Liver (tissue), 9 donors: ENCODE measurements around the gene SLC22A5. TPM values are rescaled to one million over a fixed set of nuclear protein-coding genes. Genes with fewer than 3 reads are reported as not detected.

Experiments used
- DNase-seq: peaks from one replicate; pipeline ENCODE4 v3.0.0-alpha.2; 2017; ENCODE audit warnings: low spot score
- H3K27ac ChIP-seq, 2 donors: one replicate each; pipeline ENCODE4 v1.7.0; 2013; ENCODE audit warnings: inconsistent platforms in 2 of 2, low read length in 2 of 2, control low read depth in 1 of 2, low read depth in 1 of 2, mild to moderate bottlenecking in 1 of 2
- H3K27me3 ChIP-seq, 4 donors: one replicate each; pipeline versions ENCODE4 v1.6.1 to v1.7.0; 2013; ENCODE audit warnings: low read length in 3 of 4, inconsistent platforms in 1 of 4, mild to moderate bottlenecking in 1 of 4, moderate library complexity in 1 of 4; ENCODE audit not compliant: control insufficient read depth in 4 of 4, insufficient read depth in 4 of 4
- H3K36me3 ChIP-seq, 4 donors: one replicate each; pipeline versions ENCODE4 v1.6.1 to v1.7.0; 2013; ENCODE audit warnings: low read length in 3 of 4, mild to moderate bottlenecking in 3 of 4, low read depth in 1 of 4, moderate library complexity in 1 of 4; ENCODE audit not compliant: control insufficient read depth in 4 of 4, insufficient read depth in 3 of 4
- H3K4me1 ChIP-seq, 4 donors: one replicate each; pipeline versions ENCODE4 v1.6.1 to v1.7.0; 2013; ENCODE audit warnings: low read length in 3 of 4, mild to moderate bottlenecking in 3 of 4, moderate library complexity in 1 of 4; ENCODE audit not compliant: control insufficient read depth in 4 of 4, insufficient read depth in 4 of 4
- H3K4me3 ChIP-seq, 3 donors: one replicate each; pipeline versions ENCODE4 v1.6.1 to v1.7.0; 2013; ENCODE audit warnings: low read length in 3 of 3, control low read depth in 1 of 3, low read depth in 1 of 3, mild to moderate bottlenecking in 1 of 3
- H3K9ac ChIP-seq, 2 donors: one replicate each; pipeline ENCODE4 v1.7.0; 2013; ENCODE audit warnings: low read length in 2 of 2, mild to moderate bottlenecking in 2 of 2, moderate library complexity in 2 of 2, control low read depth in 1 of 2, low read depth in 1 of 2
- H3K9me3 ChIP-seq, 4 donors: one replicate each; pipeline versions ENCODE4 v1.6.1 to v1.7.0; 2013; ENCODE audit warnings: low read length in 3 of 4; ENCODE audit not compliant: control insufficient read depth in 4 of 4
- ATF3 ChIP-seq: IDR thresholded peaks from 2 replicates; pipeline ENCODE4 v1.6.1; 2016; ENCODE audit warnings: antibody characterized with exemption
- CTCF ChIP-seq: fragments of 150-350 bp; IDR thresholded peaks from 2 replicates; pipeline ENCODE4 v1.5.1; 2017; ENCODE audit warnings: improper control_type of control experiment, low read depth, low read length; ENCODE audit not compliant: missing input control
- EGR1 ChIP-seq, 2 donors: IDR thresholded peaks; 2 replicates each; pipeline ENCODE4 v1.6.1; 2016 to 2018; ENCODE audit warnings: antibody characterized with exemption in 2 of 2, low read depth in 2 of 2
- FOXA1 ChIP-seq: IDR thresholded peaks from 2 replicates; pipeline ENCODE4 v1.6.1; 2016; ENCODE audit warnings: antibody characterized with exemption
- FOXA2 ChIP-seq: IDR thresholded peaks from 2 replicates; pipeline ENCODE4 v1.6.1; 2016; ENCODE audit warnings: antibody characterized with exemption
- HNF4A ChIP-seq, 2 donors: conservative IDR thresholded peaks; 2 replicates each; pipeline ENCODE4 v1.6.1; 2016; ENCODE audit warnings: antibody characterized with exemption in 2 of 2, mild to moderate bottlenecking in 2 of 2
- HNF4G ChIP-seq: IDR thresholded peaks from 2 replicates; pipeline ENCODE4 v1.6.1; 2016; ENCODE audit warnings: antibody characterized with exemption
- JUND ChIP-seq, 2 donors: IDR thresholded peaks; 2 replicates each; pipeline ENCODE4 v1.6.1; 2016; ENCODE audit warnings: antibody characterized with exemption in 2 of 2
- MAX ChIP-seq: IDR thresholded peaks from 2 replicates; pipeline ENCODE4 v1.6.1; 2016; ENCODE audit warnings: antibody characterized with exemption
- RAD21 ChIP-seq, 2 donors: IDR thresholded peaks; 2 replicates each; pipeline ENCODE4 v1.6.1; 2016; ENCODE audit warnings: antibody characterized with exemption in 2 of 2, mild to moderate bottlenecking in 2 of 2
- REST ChIP-seq: IDR thresholded peaks from 2 replicates; pipeline ENCODE4 v1.6.1; 2016; ENCODE audit warnings: antibody characterized with exemption, mild to moderate bottlenecking
- RXRA ChIP-seq, 2 donors: IDR thresholded peaks; 2 replicates each; pipeline ENCODE4 v1.6.1; 2017 to 2018; ENCODE audit warnings: antibody characterized with exemption in 2 of 2, mild to moderate bottlenecking in 1 of 2
- SP1 ChIP-seq: IDR thresholded peaks from 2 replicates; pipeline ENCODE4 v1.6.1; 2018; ENCODE audit warnings: antibody characterized with exemption, mild to moderate bottlenecking
- TAF1 ChIP-seq: conservative IDR thresholded peaks from 2 replicates; pipeline ENCODE4 v1.6.1; 2016; ENCODE audit warnings: antibody characterized with exemption, mild to moderate bottlenecking
- YY1 ChIP-seq: IDR thresholded peaks from 2 replicates; pipeline ENCODE4 v1.6.1; 2016; ENCODE audit warnings: antibody characterized with exemption, mild to moderate bottlenecking
- ZBTB33 ChIP-seq: IDR thresholded peaks from 2 replicates; pipeline ENCODE4 v1.6.1; 2016; ENCODE audit warnings: antibody characterized with exemption
- WGBS: extraction: QIAGEN DNeasy Blood & Tissue Kit; methylation state at CpG from one replicate; pipeline ENCODE4 v1.1.7; 2013; 5-methylcytosine and 5-hydroxymethylcytosine counted together
- polyA plus RNA-seq, 2 donors: library from polyadenylated mRNA; stranded (reverse) in 1 of 2; unstranded in 1 of 2; fragments of 200-250 nt in 1 of 2; fragments of >200 nt in 1 of 2; fragmentation: Nextera tagmentation in 1 of 2; extraction: Ambion mirVana in 1 of 2; gene quantifications; one replicate each; pipeline versions ENCODE4 v1.2.1 to v1.2.3, GENCODE V29; 2013 to 2015
- total RNA-seq, 2 donors: library from RNA; depleted of rRNA; stranded (reverse); fragments of >200 nt; gene quantifications; one replicate each; pipeline ENCODE4 v1.2.3, GENCODE V29; 2014
- donor health status: healthy.
- donor health status: healthy.
- donor health status: healthy.
- donor health status: healthy.
- donor health status: healthy.

The SLC22A5 gene
- total and polyA plus RNA-seq, 4 donors = 3.4 to 12.7 (median 8.5) TPM

DNA sequence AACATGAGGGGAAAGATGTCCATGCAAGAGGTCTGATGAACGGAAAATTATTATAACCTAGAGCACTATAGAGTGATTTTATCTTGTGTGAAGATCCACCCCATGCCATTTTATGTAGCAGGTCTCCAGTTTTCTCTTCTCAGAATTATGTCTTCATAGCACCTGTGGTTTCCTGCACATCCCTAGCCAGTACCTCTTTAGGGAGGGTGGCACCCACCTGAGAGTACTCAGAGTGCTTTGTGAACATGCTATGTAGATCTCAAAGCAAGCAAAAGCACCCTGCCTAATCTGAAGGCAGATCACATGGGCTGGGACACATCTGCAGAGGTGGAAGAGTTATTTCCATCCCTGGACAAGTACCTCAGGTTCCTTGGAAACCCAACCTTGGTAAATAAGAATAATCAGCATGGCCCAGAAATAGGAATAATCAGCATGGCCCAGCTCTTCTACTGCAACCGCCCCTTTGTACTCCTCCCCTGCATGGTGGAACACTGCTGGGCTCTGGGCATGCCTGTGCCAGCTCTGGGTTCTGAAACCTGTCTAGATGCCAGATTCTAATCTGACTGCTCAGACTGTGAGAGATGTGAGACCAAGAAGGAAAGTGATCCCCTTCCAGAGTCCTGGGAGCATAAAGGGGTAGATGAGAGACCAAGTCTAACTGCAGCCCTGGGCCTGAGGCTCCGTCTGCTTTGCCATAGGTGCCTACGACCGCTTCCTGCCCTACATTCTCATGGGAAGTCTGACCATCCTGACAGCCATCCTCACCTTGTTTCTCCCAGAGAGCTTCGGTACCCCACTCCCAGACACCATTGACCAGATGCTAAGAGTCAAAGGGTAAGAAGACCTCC is 23.7 kb downstream of the SLC22A5 start:
- 95% methylated on average over 6 of the region's 6 CpGs for WGBS
- peaks cover 2 to 48% (median 27%) of the 10 kb centered on the region in 4 donors for H3K36me3 ChIP-seq
- peaks cover 0 to 8% (median 2%) of the 10 kb centered on the region in 4 donors for H3K4me1 ChIP-seq

DNA sequence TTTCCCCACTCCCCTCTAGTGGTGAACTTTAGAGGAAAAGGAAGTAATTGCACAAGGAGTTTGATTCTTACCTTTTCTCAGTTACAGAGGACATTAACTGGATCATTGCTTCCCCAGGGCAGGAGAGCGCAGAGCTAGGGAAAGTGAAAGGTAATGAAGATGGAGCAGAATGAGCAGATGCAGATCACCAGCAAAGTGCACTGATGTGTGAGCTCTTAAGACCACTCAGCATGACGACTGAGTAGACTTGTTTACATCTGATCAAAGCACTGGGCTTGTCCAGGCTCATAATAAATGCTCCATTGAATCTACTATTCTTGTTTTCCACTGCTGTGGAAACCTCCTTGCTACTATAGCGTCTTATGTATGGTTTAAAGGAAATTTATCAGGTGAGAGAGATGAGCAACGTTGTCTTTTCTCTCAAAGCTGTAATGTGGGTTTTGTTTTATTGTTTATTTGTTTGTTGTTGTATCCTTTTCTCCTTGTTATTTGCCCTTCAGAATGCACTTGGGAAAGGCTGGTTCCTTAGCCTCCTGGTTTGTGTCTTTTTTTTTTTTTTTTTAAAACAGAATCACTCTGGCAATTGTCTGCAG is 25.3 kb downstream of the SLC22A5 start:
- Histone ChIP-seq H3K27me3 (no peaks in the 10 kb centered on the region), H3K4me3 (no peak overlapping the region), H3K27ac (no peak overlapping the region), H3K9me3 (no peaks in the 10 kb centered on the region), H3K4me1 (no peaks in the 10 kb centered on the region), H3K9ac (no peak overlapping the region), H3K36me3 (peaks cover 2 to 41% (median 23%) of the 10 kb centered on the region in 4 donors)
- 90% methylated on average over 4 of the region's 4 CpGs for WGBS
- DNase-seq = peak; percentile 17
- TF ChIP-seq ATF3 (no peak), TAF1 (no peak), SP1 (no peak), HNF4A (conservative IDR thresholded peaks at IDR 0.05) (no peak), RXRA (IDR thresholded peaks at IDR 0.05) (no peak), RAD21 (IDR thresholded peaks at IDR 0.05) (no peak), HNF4G (no peak), FOXA2 (no peak)

More for the DNA sequence above, 23.7 kb downstream of the SLC22A5 start:
- Histone ChIP-seq H3K4me3 (no peak overlapping the region), H3K27me3 (no peaks in the 10 kb centered on the region), H3K9me3 (no peaks in the 10 kb centered on the region), H3K9ac (no peak overlapping the region), H3K27ac (no peak overlapping the region)
- TF ChIP-seq HNF4A (conservative IDR thresholded peaks at IDR 0.05) = no peak
- TF ChIP-seq YY1 = no peak
- no peak for TF ChIP-seq FOXA1
- no peak for TF ChIP-seq RAD21 (IDR thresholded peaks at IDR 0.05)
- no peak for DNase-seq

DNA sequence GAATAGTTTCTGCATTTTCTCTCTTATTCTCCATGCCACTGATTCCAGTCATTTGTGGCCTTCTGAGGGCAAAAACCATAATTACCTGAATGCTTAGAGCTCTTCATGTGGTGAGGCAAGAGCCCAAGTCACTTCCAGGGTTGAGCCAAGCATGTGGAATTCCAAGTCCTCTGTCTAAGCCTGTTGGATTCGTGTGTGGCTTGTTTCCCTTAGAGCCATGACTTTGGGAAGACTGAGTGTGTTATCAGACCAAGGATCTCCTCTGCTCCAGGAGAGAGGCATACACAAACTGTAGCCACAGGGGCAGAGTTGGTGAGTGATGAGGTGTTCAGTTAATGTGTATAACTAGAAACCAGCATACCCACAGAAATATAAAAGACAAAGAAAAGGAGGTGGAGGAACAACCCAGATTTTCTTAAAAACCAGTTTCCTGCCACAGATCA is 27.1 kb downstream of the SLC22A5 start:
- H3K4me1 ChIP-seq = no peaks in the 10 kb centered on the region
- WGBS = 97% methylated on average over 1 of the region's 1 CpG
- TF ChIP-seq REST (no peak), RXRA (IDR thresholded peaks at IDR 0.05) (no peak), EGR1 (IDR thresholded peaks at IDR 0.05; ENCODE audit: low read depth in 2 of 2) (no peak), HNF4G (no peak), SP1 (no peak), ATF3 (no peak), ZBTB33 (no peak), TAF1 (no peak), FOXA2 (no peak), YY1 (no peak), CTCF (no peak), JUND (IDR thresholded peaks at IDR 0.05) (no peak), FOXA1 (no peak), MAX (no peak), RAD21 (IDR thresholded peaks at IDR 0.05) (no peak)
- H3K27me3 ChIP-seq = no peaks in the 10 kb centered on the region
- H3K9ac ChIP-seq = no peak overlapping the region
- no peak overlapping the region for H3K27ac ChIP-seq
- DNase-seq = peak; percentile 12
- H3K4me3 ChIP-seq = no peak overlapping the region
- no peaks in the 10 kb centered on the region for H3K9me3 ChIP-seq
- peaks cover 2 to 37% (median 16%) of the 10 kb centered on the region in 4 donors for H3K36me3 ChIP-seq
